Iris pigment epithelial cell (primary cell): ENCODE data around the gene CLHC1.
"Not testable (repeated sequence)": the region's sequence is repeated elsewhere in the genome, so short reads cannot be mapped to it uniquely, and the experiment has no call there.

Source experiments
- DNase-seq: peaks from one replicate; pipeline ENCODE4 v3.0.0-alpha.2; 2011; ENCODE audit warnings: low read depth

The CLHC1 gene

GRCh38 chr2:55152475-55153412 lies 79.3 kb downstream of the CLHC1 start:
- DNase-seq = peak; percentile 31

GRCh38 chr2:55151733-55152433 lies 80.2 kb downstream of the CLHC1 start:
- DNase-seq = peak; percentile 67

DNA sequence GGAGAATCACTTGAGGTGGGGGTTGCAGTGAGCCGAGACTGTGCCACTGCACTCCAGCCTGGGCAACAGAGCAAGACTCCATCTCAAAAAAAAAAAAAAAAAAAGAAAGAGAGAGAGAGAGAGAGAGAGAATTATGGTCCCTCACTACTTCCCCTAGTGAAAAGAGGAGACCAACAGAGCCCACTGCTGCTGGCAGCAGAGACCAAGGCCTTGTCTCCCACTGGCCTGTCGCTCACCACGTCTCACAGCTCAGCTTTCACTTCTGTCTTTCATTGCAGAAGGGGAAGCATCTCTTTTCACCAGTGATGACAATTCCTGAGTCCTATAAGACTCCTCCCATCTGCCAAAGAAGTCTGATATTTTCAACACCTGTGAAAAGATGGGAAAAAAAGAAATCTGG lies 81.3 kb downstream of the CLHC1 start:
- DNase-seq = no peak

DNA sequence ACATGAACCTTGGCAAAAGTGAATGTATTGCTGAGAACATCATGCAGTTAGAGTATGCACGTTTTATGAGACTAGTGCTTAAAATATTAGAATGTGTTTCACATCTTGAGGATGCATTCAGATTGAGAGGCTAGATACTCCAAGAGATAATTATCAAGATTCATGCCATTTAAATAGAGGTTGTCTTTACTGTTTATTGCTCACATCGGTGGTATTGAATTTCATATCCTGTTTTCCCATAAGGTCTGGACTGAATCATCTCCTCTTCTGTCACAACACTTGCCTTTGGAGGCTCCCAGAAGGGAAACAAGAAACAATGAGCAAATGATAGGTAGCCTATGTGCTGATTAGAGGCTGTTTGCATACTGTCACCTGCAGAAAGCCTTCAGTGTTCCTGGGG lies 83.8 kb downstream of the CLHC1 start:
- peak; percentile 91 for DNase-seq

DNA sequence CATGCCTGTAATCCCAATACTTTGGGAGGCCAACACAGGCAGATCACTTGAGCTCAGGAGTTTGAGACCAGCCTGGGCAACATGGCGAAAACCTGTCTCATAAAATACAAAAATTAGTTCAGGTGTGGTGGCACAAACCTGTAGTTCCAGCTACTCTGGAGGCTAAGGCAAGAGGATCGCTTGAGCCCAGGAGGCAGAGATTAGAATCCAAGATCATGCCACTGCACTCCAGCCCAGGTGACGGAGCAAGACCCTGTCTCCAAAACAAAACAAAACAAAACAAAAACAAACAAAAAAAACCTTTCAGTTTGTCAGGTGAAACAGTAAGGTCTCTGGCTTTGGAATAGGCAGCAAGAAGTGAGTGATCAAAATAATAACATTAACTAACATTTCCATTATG lies 84.6 kb downstream of the CLHC1 start:
- DNase-seq = no peak

- no peak for DNase-seq
These were observed 85.1 kb downstream of the CLHC1 start for GRCh38 chr2:55147041-55147440.

DNA sequence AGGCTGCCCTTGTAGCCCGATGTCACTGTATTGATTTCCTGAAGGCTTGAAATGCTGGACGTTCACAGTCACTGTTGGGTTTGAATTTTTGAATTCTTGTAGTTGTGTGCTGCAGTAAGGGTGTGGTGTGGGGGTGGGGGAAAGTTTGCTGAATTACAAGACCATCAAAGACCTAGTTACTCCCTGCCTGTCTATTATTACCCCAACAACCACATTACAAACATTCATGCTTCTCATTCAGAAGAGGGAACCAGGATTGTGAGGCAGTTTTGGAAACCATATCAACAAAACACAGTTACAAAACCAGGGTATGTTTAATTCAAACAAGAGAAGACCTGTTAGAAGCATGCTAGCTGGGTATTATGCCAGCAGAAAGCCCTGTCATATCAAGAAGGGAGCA lies 85.8 kb downstream of the CLHC1 start:
- DNase-seq = no peak

DNA sequence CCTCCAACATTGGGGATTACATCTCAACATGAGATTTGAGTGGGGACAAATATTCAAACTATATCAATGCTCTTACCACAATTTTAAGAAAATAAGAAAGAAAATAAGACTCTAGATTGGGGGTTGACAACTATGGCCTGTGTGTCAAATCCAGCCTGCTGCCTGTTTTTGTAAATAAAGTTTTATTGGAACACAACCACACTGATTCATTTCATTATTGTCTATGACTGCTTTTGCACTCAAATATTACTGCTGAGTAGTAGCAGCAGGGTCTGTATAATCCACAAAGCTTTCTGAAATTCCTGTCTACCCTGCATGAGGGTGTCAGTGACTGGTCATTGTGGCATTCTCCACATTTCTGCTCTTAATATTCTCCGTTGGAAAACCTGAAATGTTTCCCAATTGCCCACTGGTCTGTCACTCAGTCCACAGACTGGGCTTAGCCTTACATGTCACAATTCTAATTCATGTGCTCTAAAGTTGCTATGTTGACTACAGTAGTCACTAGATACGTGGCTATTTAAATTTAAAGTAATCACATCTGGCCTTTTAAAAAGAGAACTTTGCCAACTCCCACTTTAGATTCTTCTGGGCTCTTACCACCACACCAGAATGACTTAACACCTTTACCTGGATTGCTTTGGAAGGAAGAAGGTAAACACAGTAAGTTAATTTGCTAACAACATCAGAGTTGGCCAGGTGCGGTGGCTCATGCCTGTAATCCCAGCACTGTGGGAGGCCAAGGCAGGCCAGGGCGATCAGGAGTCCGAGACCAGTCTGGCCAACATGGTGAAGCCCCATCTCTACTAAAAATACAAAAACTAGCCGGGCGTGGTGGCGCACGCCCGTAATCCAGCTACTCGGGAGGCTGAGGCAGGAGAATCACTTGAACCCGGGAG lies 86.9 kb downstream of the CLHC1 start:
- peak; percentile 23 for DNase-seq

GRCh38 chr2:55143706-55144105 lies 88.4 kb downstream of the CLHC1 start:
- not testable (repeated sequence) for DNase-seq

DNA sequence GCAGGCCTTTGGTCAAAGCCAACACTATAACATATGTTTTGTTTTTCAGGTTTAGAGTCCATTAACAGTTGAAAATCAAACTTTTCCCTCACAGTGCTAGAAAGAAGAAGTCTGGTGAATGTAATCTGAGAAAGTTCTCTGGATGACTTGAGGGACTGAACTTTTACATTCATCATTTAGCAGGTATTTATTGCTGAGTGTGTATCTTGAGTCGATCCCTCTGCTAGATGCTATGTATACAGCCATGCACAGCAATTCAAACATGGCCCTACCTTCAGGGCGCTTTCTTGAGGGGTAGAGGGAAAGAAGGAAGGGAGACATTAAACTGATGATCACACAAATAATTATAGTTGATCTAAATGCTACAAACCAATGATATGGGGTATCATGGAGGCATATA lies 89.6 kb downstream of the CLHC1 start:
- DNase-seq = no peak

DNA sequence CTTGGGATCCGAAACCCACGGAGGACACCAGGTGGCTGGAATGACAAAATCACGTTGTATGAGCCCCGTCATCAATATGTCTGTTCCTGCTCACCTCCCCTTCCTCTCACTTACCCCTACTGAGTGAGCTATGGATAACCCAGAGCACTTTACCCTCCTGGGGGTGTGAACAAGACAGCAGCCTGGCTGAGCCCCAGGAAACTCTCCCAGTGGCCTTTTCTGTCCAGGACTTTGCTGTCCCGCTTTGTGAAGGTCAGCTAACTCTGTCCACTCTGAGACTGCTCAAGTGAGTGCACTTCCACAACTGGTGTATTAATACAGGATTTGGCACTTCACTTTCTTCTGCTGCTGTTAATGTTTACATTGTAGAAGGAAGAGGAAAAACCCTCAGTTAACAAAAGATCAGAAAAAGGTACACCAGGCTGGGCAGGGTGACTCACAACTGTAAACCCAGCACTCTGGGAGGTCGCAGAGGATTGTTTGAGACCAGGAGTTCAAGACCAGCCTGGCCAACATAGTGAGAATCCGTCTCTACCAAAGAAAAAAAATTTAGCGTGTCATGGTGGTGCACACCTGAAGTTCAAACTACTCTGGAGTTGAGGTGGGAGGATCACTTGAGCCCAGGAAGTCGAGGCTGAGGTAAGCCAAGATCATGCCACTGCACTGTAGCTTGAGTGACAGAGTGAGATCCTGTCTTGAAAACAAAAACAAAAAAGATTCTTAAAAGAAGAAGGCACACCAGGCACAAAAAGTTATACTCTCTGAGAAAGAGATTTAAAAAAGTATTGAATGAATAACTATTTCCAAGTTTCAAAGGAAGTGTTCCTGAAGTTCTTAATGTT lies 90.3 kb downstream of the CLHC1 start:
- DNase-seq = peak; percentile 61

- no peak for DNase-seq
These were observed 91.5 kb downstream of the CLHC1 start for GRCh38 chr2:55140316-55141219.

DNA sequence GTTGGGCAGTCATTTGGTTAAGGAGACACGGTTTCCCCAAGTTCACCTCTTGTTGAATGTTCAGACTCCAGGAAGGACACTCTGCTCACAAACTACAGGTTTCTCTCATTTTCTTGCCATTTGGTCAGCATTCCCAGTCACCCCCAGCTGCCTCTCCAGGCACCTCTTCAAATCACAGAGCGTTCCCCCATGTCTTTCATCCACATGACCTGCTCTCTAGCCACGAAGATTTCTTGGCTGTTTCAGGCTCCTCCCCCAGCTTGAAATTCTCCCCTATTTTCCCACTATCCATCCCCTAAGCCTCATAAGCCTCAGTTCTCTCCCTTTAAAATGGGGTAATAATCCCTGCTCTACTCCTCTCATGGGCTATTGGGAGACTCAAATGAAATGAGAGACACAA lies 92.8 kb downstream of the CLHC1 start:
- no peak for DNase-seq

DNA sequence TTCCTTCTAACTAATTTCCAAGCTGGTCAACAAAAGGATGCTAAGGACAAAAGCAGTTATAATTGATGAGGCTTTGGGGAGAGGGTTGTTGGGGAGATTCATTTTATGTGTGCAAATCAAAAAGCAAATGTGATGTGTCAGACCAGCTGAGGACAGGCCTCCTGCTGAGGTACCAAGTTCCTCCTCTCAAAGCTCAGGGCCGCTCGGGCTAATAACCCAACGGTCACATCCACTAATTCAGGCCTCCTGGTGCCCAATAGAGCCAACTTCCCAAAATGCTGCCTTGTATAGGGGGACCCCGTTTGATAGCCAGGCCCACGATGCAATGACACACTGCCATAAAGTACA lies 93.2 kb downstream of the CLHC1 start:
- DNase-seq = no peak

DNA sequence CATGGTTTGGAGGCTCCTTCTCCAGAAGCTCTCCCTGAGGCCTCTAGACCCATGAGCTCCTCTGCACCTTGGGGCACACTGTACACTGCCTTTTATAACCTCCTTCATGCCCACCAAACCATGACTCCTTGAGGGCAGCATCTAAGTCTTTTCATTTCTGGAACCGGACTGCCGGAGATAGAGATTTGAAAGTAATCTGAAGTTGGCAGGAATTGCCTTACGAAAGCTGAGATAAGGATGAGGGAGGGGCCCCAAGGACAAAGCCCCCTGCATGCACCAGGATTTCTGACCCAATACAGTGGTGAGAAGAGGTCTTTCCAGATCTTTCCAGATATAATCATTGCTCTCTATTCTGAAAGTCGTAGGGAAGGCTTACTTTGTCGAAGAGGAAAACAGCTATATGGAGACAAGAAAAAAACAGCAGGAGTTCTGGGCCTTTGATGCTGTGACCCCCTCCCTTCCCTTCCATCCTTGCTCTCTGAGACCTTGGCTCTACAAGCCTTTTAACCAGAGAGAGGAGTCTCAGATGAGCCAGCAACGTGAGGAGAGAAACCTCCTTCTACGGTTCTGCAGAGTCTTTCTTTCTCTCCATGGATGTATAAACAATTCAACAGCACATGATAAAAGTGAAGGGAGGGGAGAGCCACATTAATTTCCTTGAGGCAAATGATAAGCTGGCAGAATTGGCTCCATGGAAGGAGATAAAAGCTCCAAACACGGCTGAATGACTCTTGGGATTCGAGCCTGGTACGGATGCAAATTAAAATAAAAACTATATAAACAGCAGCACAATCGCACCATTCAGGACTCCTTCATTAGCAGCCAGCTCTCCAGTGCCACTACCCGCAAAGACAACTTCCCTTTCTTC lies 93.8 kb downstream of the CLHC1 start:
- no peak for DNase-seq

GRCh38 chr2:55137024-55137958 lies 94.8 kb downstream of the CLHC1 start:
- DNase-seq = no peak

- DNase-seq = no peak
These were observed 96.0 kb downstream of the CLHC1 start for GRCh38 chr2:55136138-55136541.

- DNase-seq = no peak
These were observed 96.6 kb downstream of the CLHC1 start for GRCh38 chr2:55135491-55135890.
